Panc1 (cell line): ENCODE measurements around the gene CMIP. TPM values are rescaled to one million over a fixed set of nuclear protein-coding genes. Genes with fewer than 3 reads are reported as not detected.

Experiments used
- ATAC-seq: fragments of 200-7000 bp; cut with Tn5 transposase; 2 replicates; pipeline ENCODE4 v1.9.1; 2020; ENCODE audit warnings: mild to moderate bottlenecking, moderate library complexity
- BruUV-seq: library from RNA; stranded (reverse); fragments of 400-500 nt; replicated peaks from 2 replicates; lab custom pipeline; 2021; lab: Mats Ljungman, UMichigan
- CTCF ChIA-PET: fragments of 300-600 bp; sonication (Branson Sonifier 250); formaldehyde crosslinking; loops from one replicate; lab custom pipeline; 2022; ENCODE audit warnings: antibody characterized with exemption; lab: Charles Lee
- POLR2A ChIA-PET: fragments of 300-600 bp; sonication (Branson Sonifier 250); formaldehyde crosslinking; loops from one replicate; lab custom pipeline; 2022; ENCODE audit warnings: antibody characterized with exemption; lab: Charles Lee
- DNase-seq: peaks from one replicate; pipeline ENCODE4 v3.0.0-alpha.2; 2010; ENCODE audit warnings: low read depth, low spot score
- H3K27ac ChIP-seq: 2 replicates; pipeline ENCODE4 v1.5.1; 2011; ENCODE audit warnings: mild to moderate bottlenecking, low read length, inconsistent platforms
- H3K27me3 ChIP-seq: fragments of 200-500 bp; sonication (Bioruptor generic); 2 replicates; pipeline ENCODE4 v1.6.0; 2014; ENCODE audit warnings: low read length, inconsistent platforms; ENCODE audit not compliant: control insufficient read depth, insufficient read depth
- H3K36me3 ChIP-seq: fragments of 200-500 bp; sonication (Bioruptor generic); 2 replicates; pipeline ENCODE4 v1.5.1; 2014; ENCODE audit warnings: inconsistent platforms, mild to moderate bottlenecking, low read length, moderate library complexity; ENCODE audit not compliant: control insufficient read depth, insufficient read depth
- H3K4me1 ChIP-seq: 2 replicates; pipeline ENCODE4 v1.5.1; 2011; ENCODE audit warnings: inconsistent platforms, mild to moderate bottlenecking, low read length, moderate library complexity; ENCODE audit not compliant: control insufficient read depth, insufficient read depth
- H3K4me3 ChIP-seq, 2 experiments: 2 replicates each; pipeline ENCODE4 v1.5.1; 2011 to 2012; ENCODE audit warnings: low read depth in 2 of 2, low read length in 2 of 2, mild to moderate bottlenecking in 2 of 2, inconsistent platforms in 1 of 2, moderate library complexity in 1 of 2
- H3K9me3 ChIP-seq: fragments of 200-500 bp; sonication (Bioruptor generic); 2 replicates; pipeline ENCODE4 v1.5.1; 2014; ENCODE audit warnings: low read depth, mild to moderate bottlenecking, inconsistent platforms, low read length, moderate library complexity; ENCODE audit not compliant: control insufficient read depth, insufficient read depth
- POLR2AphosphoS5 ChIP-seq: IDR thresholded peaks from 2 replicates; pipeline ENCODE4 v1.6.1; 2012; ENCODE audit warnings: mild to moderate bottlenecking, low read depth, low read length, moderate library complexity
- SIN3A ChIP-seq: IDR thresholded peaks from 2 replicates; pipeline ENCODE4 v1.6.1; 2012; ENCODE audit warnings: low read depth, mild to moderate bottlenecking, low read length, moderate library complexity, borderline replicate concordance; ENCODE audit not compliant: insufficient read depth
- TCF7L2 ChIP-seq: IDR thresholded peaks from 2 replicates; pipeline ENCODE4 v1.6.1; 2011; ENCODE audit warnings: mild to moderate bottlenecking, low read depth, low read length, inconsistent platforms
- in situ Hi-C: cut with HindIII; loops from 2 replicates; pipeline ENCODE4 v1.10.0; 2016; ENCODE audit warnings: low sequenced_read_pairs, low pct_unique_long_range_greater_than_20kb
- intact Hi-C: fragments of 100-400 bp; cut with micrococcal nuclease; formaldehyde crosslinking; loops from one replicate; pipeline ENCODE4 v1.10.0; 2022; ENCODE audit not compliant: unreplicated experiment
- total RNA-seq: library from RNA; stranded (reverse); gene quantifications from one replicate; pipeline ENCODE4 v1.2.1, GENCODE V29; 2021; ENCODE audit not compliant: unreplicated experiment
- TF ChIP-seq, protein P1 (sequence below), 2 experiments: IDR thresholded peaks; 2 replicates each; pipeline ENCODE4 v1.6.1; 2011 to 2012; ENCODE audit warnings: low read depth in 2 of 2, control low read depth in 1 of 2, low read length in 1 of 2, mild to moderate bottlenecking in 1 of 2, moderate library complexity in 1 of 2; ENCODE audit not compliant: insufficient read depth in 1 of 2
- TF ChIP-seq, protein P2 (sequence below): fragments of 450-650 bp; IDR thresholded peaks from 2 replicates; pipeline ENCODE4 v1.5.1; 2017; ENCODE audit warnings: mild to moderate bottlenecking

Gene CMIP
- total RNA-seq, 1 experiment from 2014 or later = 49.7 TPM

GRCh38 chr16:81471882-81472281 lies 27.3 kb downstream of the CMIP start:
- no peak for ATAC-seq
- ChIA-PET POLR2A (no interaction called here), CTCF (no interaction called here)

DNA sequence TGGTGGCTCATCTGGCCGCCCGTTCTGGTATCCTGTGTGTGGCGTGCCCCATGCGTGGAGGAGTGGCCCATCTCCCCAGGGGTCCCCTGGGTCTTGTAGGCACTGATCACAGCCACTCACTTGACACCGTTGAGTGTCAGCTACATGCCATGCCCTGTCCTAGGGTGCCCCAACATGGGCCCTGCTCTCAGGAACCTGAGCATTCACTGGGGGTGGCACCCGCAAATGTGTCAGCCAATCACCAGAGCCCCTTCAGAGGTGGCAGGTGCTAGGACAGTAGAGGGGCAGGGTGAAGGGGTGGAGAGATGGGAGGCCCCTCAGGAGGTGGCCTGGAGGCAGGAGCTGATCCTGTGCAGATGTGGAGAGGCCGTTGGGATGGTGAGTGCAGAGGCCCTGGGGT lies 27.8 kb downstream of the CMIP start:
- no peak overlapping the region for H3K4me3 ChIP-seq
- no TSS peak for BruUV-seq
- H3K27me3 ChIP-seq = no peaks in the 10 kb centered on the region
- H3K4me1 ChIP-seq = peaks cover 6% of the 10 kb centered on the region; the same call in 1 of the 2 replicates
- no peaks in the 10 kb centered on the region for H3K9me3 ChIP-seq
- H3K36me3 ChIP-seq = no peaks in the 10 kb centered on the region
- ChIA-PET POLR2A (no interaction called here), CTCF (no interaction called here)
- in situ Hi-C loops = no loop called here
- DNase-seq (no peak), ATAC-seq (no peak)
- intact Hi-C loops = no loop called here
- no peak overlapping the region for H3K27ac ChIP-seq
- TF ChIP-seq, protein P1, sequence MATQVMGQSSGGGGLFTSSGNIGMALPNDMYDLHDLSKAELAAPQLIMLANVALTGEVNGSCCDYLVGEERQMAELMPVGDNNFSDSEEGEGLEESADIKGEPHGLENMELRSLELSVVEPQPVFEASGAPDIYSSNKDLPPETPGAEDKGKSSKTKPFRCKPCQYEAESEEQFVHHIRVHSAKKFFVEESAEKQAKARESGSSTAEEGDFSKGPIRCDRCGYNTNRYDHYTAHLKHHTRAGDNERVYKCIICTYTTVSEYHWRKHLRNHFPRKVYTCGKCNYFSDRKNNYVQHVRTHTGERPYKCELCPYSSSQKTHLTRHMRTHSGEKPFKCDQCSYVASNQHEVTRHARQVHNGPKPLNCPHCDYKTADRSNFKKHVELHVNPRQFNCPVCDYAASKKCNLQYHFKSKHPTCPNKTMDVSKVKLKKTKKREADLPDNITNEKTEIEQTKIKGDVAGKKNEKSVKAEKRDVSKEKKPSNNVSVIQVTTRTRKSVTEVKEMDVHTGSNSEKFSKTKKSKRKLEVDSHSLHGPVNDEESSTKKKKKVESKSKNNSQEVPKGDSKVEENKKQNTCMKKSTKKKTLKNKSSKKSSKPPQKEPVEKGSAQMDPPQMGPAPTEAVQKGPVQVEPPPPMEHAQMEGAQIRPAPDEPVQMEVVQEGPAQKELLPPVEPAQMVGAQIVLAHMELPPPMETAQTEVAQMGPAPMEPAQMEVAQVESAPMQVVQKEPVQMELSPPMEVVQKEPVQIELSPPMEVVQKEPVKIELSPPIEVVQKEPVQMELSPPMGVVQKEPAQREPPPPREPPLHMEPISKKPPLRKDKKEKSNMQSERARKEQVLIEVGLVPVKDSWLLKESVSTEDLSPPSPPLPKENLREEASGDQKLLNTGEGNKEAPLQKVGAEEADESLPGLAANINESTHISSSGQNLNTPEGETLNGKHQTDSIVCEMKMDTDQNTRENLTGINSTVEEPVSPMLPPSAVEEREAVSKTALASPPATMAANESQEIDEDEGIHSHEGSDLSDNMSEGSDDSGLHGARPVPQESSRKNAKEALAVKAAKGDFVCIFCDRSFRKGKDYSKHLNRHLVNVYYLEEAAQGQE (IDR thresholded peaks at IDR 0.05; ENCODE audit: insufficient read depth in 1 of 2, low read depth in 2 of 2, low read length in 1 of 2) = no peak
- TF ChIP-seq, protein P2, sequence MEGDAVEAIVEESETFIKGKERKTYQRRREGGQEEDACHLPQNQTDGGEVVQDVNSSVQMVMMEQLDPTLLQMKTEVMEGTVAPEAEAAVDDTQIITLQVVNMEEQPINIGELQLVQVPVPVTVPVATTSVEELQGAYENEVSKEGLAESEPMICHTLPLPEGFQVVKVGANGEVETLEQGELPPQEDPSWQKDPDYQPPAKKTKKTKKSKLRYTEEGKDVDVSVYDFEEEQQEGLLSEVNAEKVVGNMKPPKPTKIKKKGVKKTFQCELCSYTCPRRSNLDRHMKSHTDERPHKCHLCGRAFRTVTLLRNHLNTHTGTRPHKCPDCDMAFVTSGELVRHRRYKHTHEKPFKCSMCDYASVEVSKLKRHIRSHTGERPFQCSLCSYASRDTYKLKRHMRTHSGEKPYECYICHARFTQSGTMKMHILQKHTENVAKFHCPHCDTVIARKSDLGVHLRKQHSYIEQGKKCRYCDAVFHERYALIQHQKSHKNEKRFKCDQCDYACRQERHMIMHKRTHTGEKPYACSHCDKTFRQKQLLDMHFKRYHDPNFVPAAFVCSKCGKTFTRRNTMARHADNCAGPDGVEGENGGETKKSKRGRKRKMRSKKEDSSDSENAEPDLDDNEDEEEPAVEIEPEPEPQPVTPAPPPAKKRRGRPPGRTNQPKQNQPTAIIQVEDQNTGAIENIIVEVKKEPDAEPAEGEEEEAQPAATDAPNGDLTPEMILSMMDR = no peak
- TF ChIP-seq SIN3A (no peak), TCF7L2 (no peak), POLR2AphosphoS5 (no peak)

More at GRCh38 chr16:81471882-81472281, 27.3 kb downstream of the CMIP start:
- Histone ChIP-seq H3K27ac (no peak overlapping the region), H3K4me1 (peaks cover 6% of the 10 kb centered on the region; the same call in 1 of the 2 replicates), H3K4me3 (no peak overlapping the region), H3K9me3 (no peaks in the 10 kb centered on the region), H3K27me3 (no peaks in the 10 kb centered on the region), H3K36me3 (no peaks in the 10 kb centered on the region)
- intact Hi-C loops (no loop called here), in situ Hi-C loops (no loop called here)
- no peak for TF ChIP-seq SIN3A
- TF ChIP-seq POLR2AphosphoS5 = no peak
- BruUV-seq = no TSS peak
- no peak for DNase-seq

DNA sequence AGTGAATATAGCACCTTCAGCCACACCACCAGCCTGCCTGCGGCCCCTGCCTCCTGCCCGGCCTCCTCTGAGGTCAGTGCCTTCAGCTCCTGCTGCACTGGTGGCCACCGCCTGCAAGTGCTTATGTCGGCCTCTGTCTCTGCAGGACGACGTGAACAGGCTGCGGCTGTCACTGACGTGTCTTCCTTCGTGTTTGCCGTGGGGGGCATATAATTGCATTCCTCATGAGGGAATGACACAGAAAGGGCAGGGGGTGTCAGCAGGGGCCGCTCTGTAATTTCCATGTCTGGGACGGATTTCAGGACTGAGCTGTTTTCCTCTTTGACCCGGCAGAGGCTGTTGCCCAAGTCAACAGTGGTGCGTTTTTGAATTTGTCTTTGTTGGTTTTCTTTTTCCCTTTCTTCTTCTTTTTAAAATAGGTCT lies 28.5 kb downstream of the CMIP start:
- ChIA-PET CTCF (no interaction called here), POLR2A (no interaction called here)
- Histone ChIP-seq H3K4me3 (no peak overlapping the region), H3K27ac (no peak overlapping the region), H3K27me3 (no peaks in the 10 kb centered on the region), H3K36me3 (no peaks in the 10 kb centered on the region), H3K9me3 (no peaks in the 10 kb centered on the region), H3K4me1 (peaks cover 6% of the 10 kb centered on the region; the same call in 1 of the 2 replicates)
- ATAC-seq (no peak), DNase-seq (no peak)
- intact Hi-C loops = no loop called here
- TF ChIP-seq, protein P2 = no peak
- TF ChIP-seq TCF7L2 (no peak), POLR2AphosphoS5 (no peak), SIN3A (no peak)
- TF ChIP-seq, protein P1 (IDR thresholded peaks at IDR 0.05; ENCODE audit: insufficient read depth in 1 of 2, low read depth in 2 of 2, low read length in 1 of 2) = no peak
- no TSS peak for BruUV-seq
- in situ Hi-C loops = no loop called here
